Anterior cingulate cortex (tissue), 58 donors: ENCODE data around the gene NDUFS7.
A peak's percentile ranks its signal among the peaks of the same experiment; 100 is the strongest.

Experiments used
- DNase-seq, 58 donors: peaks; one replicate each; lab custom pipeline; 2025; lab: John Stamatoyannopoulos, UW

NDUFS7 gene

GRCh38 chr19:1383312-1384084 is at the start of gene NDUFS7:
TSS of gene NDUFS7 (plus strand) at chr19:1383907. CDS start at chr19:1383927, 20 bp downstream.
- peak; percentile 68 to 99 (median 94) for DNase-seq

DNA sequence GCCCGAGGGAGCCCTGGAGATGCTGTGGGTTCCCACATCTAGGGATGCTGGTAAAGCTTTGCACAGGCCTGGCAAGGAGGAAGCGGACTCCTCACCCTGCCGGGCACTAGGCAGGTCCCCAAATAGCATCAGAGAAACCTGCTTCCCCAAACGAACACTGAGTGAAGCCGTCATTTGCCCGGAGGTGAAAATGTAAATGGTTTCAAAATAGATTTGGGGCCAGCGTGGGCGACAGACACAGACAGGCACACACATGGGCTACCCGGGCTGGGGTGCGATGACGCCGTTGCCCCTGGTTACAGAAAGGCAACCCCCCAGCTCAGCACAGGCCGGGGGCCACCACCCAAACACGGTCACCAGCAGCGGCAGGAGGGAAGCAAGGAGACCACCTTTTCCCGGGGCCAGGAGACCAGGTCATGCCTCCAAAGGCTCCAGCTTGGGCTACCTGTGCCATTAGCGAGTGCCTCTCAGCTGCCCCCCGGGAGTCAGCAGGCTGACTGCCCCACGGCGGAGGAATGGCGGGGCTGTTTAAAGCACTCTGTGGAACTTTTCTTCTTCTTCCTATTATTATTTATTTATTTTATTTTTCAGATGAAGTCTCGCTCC is 47.5 kb upstream of the NDUFS7 start:
- DNase-seq: no peak

GRCh38 chr19:1340681-1341469 is 42.8 kb upstream of the NDUFS7 start:
- DNase-seq: no peak

GRCh38 chr19:1343041-1343440 is 40.7 kb upstream of the NDUFS7 start:
- DNase-seq: no peak

DNA sequence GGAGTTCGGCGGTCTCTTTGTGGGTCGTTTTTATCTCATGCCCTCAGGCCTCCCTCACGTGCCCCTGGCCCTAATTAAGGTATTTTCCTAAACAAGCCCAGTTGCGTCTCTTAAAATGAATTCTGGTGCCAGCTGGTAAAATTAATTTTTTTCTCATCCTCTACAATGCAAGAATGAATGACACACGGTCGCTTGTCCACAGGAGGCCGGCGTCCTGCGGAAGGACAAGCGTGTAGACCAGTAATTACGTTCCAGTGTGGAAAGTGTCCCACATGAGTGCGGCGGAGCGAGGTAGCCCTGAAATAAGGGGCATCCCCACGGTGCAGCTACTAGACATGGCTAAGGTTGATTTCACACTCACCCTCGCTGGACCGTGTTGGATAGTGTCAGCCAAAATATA is 34.5 kb upstream of the NDUFS7 start:
- DNase-seq: no peak

- no peak for DNase-seq
Measured at GRCh38 chr19:1350867-1351266, 32.8 kb upstream of the NDUFS7 start.

DNA sequence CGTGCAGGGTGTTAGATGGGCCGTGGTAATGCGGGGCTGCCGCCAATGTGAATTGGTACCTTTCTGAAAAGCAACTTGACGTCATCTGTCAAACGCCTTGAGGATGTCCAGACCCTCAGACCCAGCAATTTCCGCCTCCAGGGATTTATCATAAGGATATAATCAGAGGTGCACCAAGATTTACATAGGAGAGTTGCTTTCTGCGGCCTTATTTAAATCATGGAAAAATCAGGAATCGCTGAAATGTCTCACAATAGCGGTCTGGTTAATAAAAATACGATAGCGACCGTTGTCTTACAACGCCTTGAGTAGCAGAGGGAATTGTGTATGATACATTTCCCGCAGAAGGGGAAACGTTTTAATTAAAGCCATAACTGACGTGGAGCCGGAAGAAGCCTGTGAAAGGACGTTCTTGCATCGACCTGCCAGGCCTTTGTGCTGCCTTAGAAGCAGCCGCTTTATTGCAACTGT is 32.3 kb upstream of the NDUFS7 start:
- DNase-seq: no peak

DNA sequence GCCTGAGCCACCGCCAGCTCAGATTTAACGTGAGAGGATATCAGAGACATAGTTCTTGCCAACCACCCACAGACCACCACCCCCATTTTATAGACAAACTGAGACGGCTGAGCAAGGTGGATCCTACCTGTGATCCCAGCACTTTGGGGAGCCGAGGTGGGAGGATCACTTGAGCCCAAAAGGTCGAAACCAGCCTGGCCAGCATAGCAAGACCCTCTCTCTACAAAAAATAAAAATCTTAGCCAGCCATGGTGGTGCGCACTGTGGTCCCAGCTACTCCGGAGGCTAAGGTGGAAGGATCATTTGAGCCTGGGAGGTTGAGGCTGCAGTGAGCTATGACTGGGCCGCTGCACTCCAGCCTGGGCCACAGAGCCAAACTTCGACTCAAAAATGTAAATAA is 30.6 kb upstream of the NDUFS7 start:
- DNase-seq: no peak

- DNase-seq: peak in 9 of 58 donors; percentile 24 to 67 (median 61)
Measured at GRCh38 chr19:1354970-1355567, 28.6 kb upstream of the NDUFS7 start.

DNA sequence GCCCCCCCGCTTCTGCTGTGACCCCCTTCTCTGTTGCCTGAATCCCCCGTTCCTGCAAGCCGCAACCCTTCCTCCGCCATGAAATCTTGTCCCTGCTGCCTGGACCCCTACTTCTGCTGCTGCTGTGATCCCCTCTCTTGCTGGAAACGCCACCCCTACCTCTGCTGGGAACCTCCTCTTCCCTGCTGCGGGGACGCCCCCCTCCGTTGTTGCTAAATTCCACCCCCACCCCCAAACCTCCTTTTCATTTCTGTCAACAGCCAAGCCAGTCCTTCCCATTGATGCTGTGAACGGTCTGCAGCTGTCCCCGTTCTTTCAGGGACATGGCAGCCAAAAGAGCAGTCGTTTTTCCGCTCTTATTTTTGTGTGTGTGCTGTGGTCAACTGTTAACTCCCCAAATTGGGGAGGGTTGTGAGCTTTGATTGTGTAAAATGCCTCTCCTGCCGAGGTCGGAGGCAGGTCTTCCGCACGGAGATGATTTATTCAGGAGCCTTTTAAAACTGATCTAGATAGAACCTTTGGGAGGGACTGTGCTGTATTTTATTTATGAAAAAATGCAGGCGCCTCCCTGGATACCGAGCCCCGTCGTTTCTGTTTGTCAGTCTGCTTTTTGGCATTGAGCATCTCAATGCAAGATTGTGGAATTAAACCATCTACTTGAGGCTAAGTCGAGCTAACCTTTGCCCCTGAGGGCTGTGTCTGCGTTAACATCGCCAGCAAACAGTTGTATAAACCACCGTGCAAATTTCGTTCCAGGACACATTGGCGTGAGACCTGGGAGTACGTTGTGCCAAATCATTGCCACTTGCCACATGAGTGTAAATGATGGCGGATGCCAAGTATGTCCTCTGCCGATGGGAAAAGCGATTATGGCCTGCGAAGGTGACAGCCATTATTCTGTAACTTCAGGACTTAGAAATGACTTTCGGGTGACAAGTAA is 27.9 kb upstream of the NDUFS7 start:
- peak in 48 of 58 donors; percentile 14 to 80 (median 45) for DNase-seq

- DNase-seq: no peak
Measured at GRCh38 chr19:1356508-1356865, 27.2 kb upstream of the NDUFS7 start.

- DNase-seq: no peak
Measured at GRCh38 chr19:1357531-1358109, 26.1 kb upstream of the NDUFS7 start.

GRCh38 chr19:1360126-1360817 is 23.4 kb upstream of the NDUFS7 start:
- no peak for DNase-seq

DNA sequence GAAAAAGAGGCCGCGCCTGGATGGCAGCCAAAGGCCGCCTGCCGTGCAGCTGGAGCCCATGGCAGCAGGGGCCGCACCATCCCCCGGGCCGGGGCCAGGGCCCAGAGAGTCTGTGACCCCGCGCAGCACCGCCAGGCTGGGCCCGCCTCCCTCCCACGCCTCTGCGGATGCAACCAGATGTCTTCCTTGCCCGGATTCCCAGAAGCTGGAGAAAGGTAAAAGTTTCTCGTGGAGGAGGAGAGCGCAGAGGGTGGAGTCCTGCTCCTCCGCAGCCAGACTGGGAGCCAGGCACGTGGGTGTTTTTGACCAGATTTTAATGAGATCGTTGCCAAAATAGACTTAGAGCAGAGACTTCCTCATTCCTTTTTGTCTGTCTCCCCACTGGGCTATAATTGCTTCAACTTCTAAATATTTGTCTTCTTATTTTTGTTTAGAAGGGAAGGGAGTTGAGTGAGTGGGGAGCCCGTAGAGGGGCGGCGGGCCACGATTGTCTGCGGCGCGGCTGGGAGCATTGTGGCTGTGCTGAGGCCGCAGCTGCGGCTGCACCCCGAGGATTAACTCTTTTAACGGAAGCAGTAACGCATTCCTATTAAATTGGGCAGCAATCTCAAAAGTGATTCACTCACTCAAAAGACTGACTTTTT is 22.8 kb upstream of the NDUFS7 start:
- peak in 57 of 58 donors; percentile 16 to 89 (median 72) for DNase-seq

- DNase-seq: no peak
Measured at GRCh38 chr19:1361601-1362386, 21.9 kb upstream of the NDUFS7 start.

- DNase-seq: no peak
Measured at GRCh38 chr19:1362387-1363257, 21.1 kb upstream of the NDUFS7 start.
